ENCODE results near the gene USP8. TPM values are rescaled to one million over a fixed set of nuclear protein-coding genes. Genes with fewer than 3 reads are reported as not detected.

Gene USP8
- total RNA-seq, 4 donors from 2014 or later, result 37.6 to 170 (median 85.6) TPM

Small RNA genes within 50 kb of the gene (small RNA-seq; reads per million reads assigned to genes)
- gene RNA5SP395, result not detected

Other genes with a start within 250 kb of the USP8 start
- 1 to 10 TPM in 1 of 4 donors, under 1 TPM in 1, not detected in 2; 0.27 to 1.7 TPM for gene SLC27A2, start 242.2 kb upstream of the USP8 start, total RNA-seq
- 10 to 100 TPM in 1 of 4 donors, 1 to 10 TPM in 2, not detected in 1; 2.1 to 49.2 (median 3.6) TPM for gene HDC, start 158.7 kb upstream of the USP8 start, total RNA-seq
- 10 to 100 TPM; 21.2 to 58.1 (median 34.0) TPM for gene GABPB1, start 69.2 kb upstream of the USP8 start, total RNA-seq
- gene USP50, start 122.3 kb downstream of the USP8 start, total RNA-seq, result 1 to 10 TPM in 2 of 4 donors, not detected in 2; 2.0 to 2.8 TPM